GM21717 (cell line): ENCODE data around the gene KIN.
"Not testable (repeated sequence)": the region's sequence is repeated elsewhere in the genome, so short reads cannot be mapped to it uniquely, and the experiment has no call there.

ENCODE experiments used
- ATAC-seq: cut with Tn5 transposase; IDR thresholded peaks from one replicate; pipeline ENCODE4 v1.9.1; 2021; ENCODE audit warnings: mild to moderate bottlenecking, moderate library complexity; ENCODE audit not compliant: unreplicated experiment

The KIN gene

DNA sequence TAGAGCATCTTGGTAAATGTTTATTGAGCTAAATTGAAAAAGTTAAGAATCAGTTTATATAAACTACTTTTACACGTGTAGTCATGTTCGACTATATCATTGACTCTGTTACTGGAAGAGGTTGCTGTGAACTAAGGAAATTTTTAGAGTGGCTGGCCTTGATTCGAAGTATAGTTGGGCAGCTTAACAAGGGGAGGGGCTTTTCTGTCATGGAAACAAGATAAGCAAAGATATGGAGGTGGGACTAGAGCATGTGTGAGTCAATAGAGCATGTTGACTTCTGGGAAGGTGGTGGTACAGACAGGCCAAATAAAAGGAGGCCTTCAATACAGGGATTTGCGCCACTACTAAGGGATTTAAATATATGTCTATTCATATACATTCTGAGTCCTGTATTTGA is 7.8 kb upstream of the KIN start:
- no peak for ATAC-seq

- ATAC-seq: no peak
Measured at GRCh38 chr10:7794251-7795026, 6.6 kb upstream of the KIN start.

- no peak for ATAC-seq
Measured at GRCh38 chr10:7792541-7792940, 4.7 kb upstream of the KIN start.

DNA sequence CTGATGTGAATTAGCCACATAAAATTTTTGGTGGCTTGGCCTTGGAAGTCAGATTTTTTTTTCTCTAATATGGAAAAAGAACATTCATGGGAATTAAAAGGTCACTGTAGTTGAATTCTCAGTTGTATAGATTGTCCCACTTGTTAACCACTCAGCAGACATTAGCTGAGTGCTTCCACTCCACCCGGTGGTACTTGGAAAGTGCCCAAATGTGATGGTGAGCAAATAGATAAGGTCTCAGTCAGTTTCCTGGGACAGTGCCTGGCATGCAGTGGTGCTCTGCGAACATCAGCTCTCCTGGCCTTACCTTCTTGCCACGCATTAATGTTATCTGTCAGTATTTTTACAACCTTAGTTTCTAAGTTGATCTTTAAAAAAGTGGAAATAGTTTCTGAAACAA is 1.6 kb upstream of the KIN start:
- ATAC-seq: no peak

DNA sequence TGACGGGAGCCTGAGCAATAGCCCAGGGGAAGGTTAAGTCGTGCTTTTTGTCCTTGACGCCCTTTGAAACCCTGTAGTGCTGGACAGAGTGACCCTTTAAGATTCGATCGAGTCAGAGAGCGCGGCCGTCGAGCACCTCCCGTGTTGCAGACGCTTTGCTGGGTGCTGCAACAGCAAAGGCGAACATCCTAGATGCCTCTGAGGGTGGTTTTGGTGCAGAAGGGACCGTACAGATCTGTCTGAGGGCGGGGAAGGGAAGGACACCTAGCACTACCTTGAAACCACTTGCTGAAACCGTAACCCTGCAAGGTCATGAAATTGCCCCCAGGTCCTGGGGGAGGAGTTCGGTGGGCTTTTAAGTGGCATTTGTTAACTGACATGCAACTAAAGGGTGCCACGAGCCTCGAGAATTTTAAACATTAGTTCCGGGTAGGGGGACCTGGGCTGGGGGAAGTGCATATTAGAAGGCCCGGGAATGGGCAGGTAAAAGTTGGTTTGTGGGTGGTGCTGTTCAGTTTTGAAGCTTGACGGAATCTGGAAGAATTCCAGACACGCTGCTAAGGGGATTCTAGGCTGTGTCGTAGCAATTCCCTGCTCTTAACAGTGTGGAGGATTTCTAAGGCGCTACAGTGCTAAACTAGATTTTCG is 970 bp upstream of the KIN start:
- peak; percentile 19 for ATAC-seq

DNA sequence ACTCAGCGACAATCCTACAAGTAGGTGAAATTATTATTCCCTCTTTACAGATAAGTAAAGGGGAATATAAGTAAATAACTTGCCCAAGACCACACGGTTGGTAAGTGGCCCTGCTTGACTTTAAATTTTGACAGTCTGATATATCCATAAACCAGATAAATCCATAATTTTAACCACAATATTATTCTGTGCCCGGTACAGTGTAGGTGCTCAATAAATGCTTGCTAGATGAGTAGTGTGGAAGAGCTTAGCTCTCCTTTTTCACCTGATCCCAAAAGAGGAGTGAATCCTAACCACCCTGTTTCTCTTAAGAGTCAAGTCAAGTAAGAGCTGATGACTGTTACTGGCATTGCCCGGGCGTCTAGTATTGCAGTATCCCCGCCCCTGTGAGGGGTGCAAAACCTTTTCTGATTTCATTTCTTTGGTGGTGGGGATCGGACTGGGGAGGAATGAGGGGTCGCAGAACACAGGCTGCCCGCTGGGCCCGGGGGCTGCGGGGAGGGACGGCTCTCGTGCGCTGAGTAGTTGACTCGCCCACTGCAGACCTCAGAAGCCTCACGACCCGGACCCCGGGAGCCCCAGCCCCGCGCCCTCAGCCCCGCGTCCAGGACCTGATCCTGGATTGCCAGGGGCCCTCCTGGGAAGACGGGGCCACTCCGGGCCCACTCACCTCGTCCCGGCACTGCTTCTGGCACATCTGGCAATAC is 490 bp downstream of the KIN start:
- ATAC-seq: peak; percentile 11

- ATAC-seq: no peak
Measured at GRCh38 chr10:7786430-7786829, 1.4 kb downstream of the KIN start.

- ATAC-seq: not testable (repeated sequence)
Measured at GRCh38 chr10:7782194-7782593, 5.6 kb downstream of the KIN start.

DNA sequence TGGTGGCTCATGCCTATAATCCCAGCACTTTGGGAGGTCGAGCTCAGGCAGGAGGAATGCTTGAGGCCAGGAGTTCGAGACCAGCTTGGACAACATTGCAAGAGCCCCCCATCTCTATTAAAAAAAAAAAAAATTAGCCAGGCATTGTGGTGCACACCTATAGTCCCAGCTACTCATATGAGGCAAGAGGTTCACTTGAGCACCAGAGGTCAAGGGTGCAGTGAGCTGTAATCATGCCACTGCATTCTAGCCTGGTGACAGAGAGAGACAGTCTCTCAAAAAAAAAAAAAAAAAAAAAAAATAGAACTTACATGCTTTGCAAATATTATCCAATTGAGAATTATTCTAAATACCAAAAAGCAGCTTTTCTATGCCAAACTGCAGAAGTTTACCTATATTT is 11.0 kb downstream of the KIN start:
- no peak for ATAC-seq

DNA sequence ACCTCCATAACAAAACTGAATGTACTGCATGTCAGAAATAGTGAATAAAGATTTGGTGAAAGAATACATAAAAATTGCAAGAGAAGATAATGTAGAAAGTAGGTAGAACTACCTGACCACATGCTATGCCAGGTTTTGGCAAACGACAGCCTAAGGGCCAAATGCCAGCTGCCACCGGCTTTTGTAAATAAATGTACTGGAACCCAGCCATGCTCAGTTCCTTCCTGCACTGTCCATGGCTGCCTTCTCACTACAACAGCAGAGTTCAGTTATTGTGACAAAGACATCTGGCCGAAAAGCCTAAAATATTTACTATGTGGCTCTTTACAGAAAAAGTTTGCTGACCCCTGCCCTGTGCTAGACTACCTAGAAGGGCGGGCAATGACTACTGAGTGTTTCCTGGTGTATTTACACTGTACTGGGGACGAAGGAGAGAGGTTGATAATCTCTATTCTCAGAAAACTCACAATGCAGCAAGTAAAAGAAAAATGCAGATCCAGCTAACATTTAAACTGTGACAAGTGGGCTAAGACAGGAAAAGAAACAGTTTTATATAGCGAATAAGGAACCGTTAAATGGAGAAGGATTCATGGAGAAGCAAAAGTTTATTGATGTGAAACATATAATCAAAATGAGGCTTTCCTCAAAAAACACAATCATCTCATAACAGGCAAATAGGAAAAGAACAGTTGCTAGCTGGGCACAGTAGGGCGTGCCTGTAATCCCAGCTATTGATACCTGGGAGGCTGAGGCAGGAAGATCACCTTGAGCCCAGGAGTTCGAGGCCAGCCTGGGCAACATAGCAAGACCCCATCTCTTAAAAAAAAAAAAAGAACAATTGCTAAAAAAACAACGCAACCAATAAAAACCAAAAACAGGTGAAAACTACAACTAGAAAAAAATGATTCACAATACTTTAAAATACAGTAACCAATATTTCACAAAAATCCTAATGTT is 13.7 kb downstream of the KIN start:
- ATAC-seq: no peak

DNA sequence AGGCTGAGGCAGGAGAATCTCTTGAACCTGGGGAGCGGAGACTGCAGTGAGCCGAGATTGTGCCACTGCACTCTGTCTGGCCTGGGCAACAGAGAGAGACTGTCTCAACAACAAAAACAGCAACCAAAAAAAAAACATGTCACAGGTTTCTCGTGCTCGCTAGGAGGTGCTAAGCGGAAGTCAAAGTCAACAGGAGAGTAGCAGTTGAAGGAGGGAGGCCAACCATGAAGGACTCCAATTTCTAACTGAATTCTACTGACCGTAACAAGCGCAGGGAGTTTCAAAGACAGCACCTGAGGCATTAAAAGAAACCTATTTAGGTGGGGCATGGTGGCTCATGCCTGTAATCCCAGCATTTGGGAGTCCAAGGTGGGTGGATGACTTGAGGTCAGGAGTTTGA is 19.4 kb downstream of the KIN start:
- no peak for ATAC-seq

- ATAC-seq: no peak
Measured at GRCh38 chr10:7767209-7767608, 20.6 kb downstream of the KIN start.

- ATAC-seq: no peak
Measured at GRCh38 chr10:7766241-7766640, 21.6 kb downstream of the KIN start.

DNA sequence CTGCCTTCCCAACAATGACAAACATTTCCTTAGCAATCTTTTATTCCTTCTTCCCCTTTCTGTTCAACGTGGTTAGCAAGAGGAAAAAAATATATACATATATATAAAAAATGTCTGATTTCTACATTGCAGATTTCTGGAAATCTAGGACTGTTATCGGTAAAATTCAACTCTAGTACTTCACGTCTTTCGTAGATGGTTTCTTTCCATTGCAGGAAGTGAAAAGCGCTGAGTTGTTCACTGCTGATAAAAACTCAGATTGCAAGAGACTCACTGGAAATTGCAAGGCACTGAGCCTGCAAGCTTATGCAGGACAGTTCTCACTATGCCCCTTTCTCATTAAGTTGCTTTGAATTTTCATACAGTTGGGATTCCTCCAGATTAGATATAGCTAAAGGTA is 23.9 kb downstream of the KIN start:
- no peak for ATAC-seq

- no peak for ATAC-seq
Measured at GRCh38 chr10:7756360-7756992, 31.3 kb downstream of the KIN start.

- ATAC-seq: no peak
Measured at GRCh38 chr10:7755103-7755502, 32.7 kb downstream of the KIN start.

- ATAC-seq: no peak
Measured at GRCh38 chr10:7752251-7752650, 35.5 kb downstream of the KIN start.

DNA sequence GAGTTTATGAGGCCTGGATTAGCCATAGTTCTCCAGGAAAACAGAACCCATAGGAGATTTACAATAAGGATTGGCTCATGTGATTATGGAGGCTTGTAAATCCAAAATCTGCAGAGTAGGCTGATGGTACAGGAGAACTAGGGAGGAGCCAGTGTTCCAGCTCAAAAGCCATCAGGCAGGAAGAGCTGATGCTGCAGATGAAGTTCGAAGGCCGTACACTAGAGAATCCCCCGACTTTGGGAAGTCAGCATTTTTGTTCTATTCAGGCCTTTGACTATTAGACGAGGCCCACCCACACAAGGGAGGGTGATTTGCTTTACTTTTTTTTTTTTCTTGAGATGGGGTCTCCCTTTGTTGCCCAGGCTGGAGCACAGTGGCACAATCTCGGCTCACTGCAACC is 37.6 kb downstream of the KIN start:
- no peak for ATAC-seq

DNA sequence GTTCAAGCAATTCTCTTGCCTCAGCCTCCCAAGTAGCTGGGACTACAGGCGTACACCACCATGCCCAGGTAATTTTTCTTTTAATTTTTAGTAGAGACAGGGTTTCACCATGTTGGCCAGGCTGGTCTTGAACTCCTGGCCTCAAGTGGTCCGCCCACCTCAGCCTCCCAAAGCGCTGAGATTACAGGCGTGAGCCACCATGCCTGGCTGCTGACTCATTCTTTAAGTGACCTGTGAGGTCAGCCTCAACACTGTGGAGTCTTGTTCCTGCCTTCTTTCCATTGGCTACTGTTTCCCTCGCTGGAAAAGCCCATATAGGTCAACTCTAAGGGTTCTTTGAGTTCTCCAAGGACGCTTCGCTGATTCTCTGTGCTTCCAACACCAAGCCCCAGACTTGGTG is 39.2 kb downstream of the KIN start:
- not testable (repeated sequence) for ATAC-seq

DNA sequence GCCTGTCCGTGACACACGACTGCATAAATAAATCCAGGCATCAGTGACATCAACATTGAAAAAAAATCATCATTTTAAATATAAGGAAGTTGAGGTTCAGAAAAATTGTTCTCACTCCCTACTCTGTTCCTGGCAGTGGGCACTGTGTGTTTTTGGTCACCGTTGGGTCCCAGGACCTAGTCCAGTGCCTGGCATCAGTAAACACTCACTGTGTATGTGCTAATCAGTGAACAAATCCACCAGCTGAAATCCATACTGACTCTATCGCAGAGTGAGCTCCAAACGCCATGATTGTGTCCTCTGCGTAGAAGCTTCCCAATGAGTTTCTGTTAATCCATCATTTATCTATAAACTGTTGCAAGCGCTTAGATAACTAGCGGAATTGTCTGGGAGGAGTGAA is 43.5 kb downstream of the KIN start:
- no peak for ATAC-seq
